Measurements from ENCODE around the gene PODN. TPM values are rescaled to one million over a fixed set of nuclear protein-coding genes. Genes with fewer than 3 reads are reported as not detected.

The PODN gene
- not detected in 5 replicates for total RNA-seq (2022; extraction: Qiagen RNA extraction; ENCODE audit: low read depth)

DNA sequence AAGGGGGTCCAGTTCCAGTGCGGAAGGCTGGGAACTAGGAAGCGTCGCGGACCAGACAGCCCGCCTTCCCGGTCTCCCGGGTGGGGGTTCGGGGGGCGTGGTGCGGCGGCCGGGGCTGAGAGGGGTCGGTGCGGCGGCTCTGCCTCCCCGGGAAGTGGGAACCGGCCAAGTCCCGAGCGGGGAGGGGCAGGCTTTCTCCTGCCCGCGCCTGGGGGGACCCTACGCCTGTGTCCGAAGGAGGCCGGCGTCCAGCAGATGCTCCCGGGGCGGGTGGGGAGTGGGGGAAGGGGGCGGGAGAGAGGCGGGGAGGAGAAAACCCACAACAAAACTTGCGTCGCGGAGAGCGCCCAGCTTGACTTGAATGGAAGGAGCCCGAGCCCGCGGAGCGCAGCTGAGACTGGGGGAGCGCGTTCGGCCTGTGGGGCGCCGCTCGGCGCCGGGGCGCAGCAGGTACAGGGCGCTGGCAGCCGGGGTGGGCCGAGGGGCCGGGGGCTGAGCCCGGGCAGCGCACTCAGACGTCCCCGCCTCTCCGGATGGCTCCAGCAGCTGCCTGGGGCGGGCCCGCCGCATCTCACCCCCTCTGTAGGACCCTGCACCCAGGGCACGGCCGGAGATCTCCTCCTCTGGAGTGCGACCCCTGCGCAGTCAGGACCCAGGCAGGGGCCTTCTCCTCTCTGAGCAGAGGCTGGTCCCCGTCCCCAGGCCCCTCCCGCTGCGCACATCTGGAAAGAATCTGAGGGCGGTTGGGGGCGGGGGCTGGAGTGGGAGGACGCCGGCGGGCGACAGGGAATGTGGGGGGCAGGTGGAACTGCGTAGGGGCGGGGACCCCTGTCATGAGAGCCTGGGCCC is at the start of gene PODN:
TSS of gene PODN (plus strand) at position 355 of the 849 bp plus-strand sequence. CDS start 7,643 bp downstream, outside the sequence.

Other genes starting within 250 kb of the PODN start
- gene ZYG11A, start 219.5 kb upstream of the PODN start, total RNA-seq (2022; extraction: Qiagen RNA extraction; ENCODE audit: low read depth), result 2.2 to 2.9 TPM (median 2.4 TPM) in 5 replicates
- 9.7 to 14.8 TPM (median 10.5 TPM) in 5 replicates for gene ECHDC2, start 140.5 kb upstream of the PODN start, total RNA-seq (2022; extraction: Qiagen RNA extraction; ENCODE audit: low read depth)
- gene SCP2, start 134.9 kb upstream of the PODN start, total RNA-seq (2022; extraction: Qiagen RNA extraction; ENCODE audit: low read depth), result 45.9 to 85.5 TPM (median 49.9 TPM) in 5 replicates
- not detected in 5 replicates for gene SLC1A7, start 80.4 kb downstream of the PODN start, total RNA-seq (2022; extraction: Qiagen RNA extraction; ENCODE audit: low read depth)
- 8.1 to 9.6 TPM (median 9.0 TPM) in 5 replicates for gene CPT2, start 134.6 kb downstream of the PODN start, total RNA-seq (2022; extraction: Qiagen RNA extraction; ENCODE audit: low read depth)
- 27.4 to 37.1 TPM (median 29.2 TPM) in 5 replicates for gene CZIB, start 158.4 kb downstream of the PODN start, total RNA-seq (2022; extraction: Qiagen RNA extraction; ENCODE audit: low read depth)
- gene MAGOH, start 176.3 kb downstream of the PODN start, total RNA-seq (2022; extraction: Qiagen RNA extraction; ENCODE audit: low read depth), result 60.3 to 127 TPM (median 64.7 TPM) in 5 replicates